ENCODE measurements around the gene PHF21A. TPM values are rescaled to one million over a fixed set of nuclear protein-coding genes. Genes with fewer than 3 reads are reported as not detected.
A peak's percentile ranks its signal among the peaks of the same experiment; 100 is the strongest.
"Not testable (repeated sequence)": the region's sequence is repeated elsewhere in the genome, so short reads cannot be mapped to it uniquely, and the experiment has no call there.

Gene PHF21A
- total RNA-seq, 1 experiment from 2014 or later, result 29.4 TPM

GRCh38 chr11:46118702-46119351 lies 2.4 kb downstream of the PHF21A start:
- Mint-ChIP-seq H3K4me1 (peaks cover 36% of the 10 kb centered on the region), H3K4me3 (peak overlapping the region; percentile 96), H3K36me3 (no peaks in the 10 kb centered on the region), H3K27ac (peak overlapping the region; percentile 84), H3K9me3 (no peaks in the 10 kb centered on the region), H3K27me3 (ENCODE audit: low read depth) (no peaks in the 10 kb centered on the region)
- CTCF ChIA-PET, result interaction anchor here (0.7 to 1.8 kb wide), 4 partner anchors 15 to 1442 kb away, joined by 3 to 9 read pairs (median 7); no protein-coding TSS in a partner anchor
- no peak for DNase-seq (ENCODE audit: low spot score)
- no peak for ATAC-seq
- POLR2A ChIA-PET, result no interaction called here
- TF ChIP-seq NFYB (CRISPR knock-in tag; conservative IDR thresholded peaks at IDR 0.05; ENCODE audit: low read depth) (no peak), NR2C2 (CRISPR knock-in tag; IDR thresholded peaks at IDR 0.05) (no peak), PRRX2 (CRISPR knock-in tag; IDR thresholded peaks at IDR 0.05) (no peak), ZNF219 (CRISPR knock-in tag; IDR thresholded peaks at IDR 0.05; ENCODE audit: borderline replicate concordance) (no peak), ZNF512 (CRISPR knock-in tag; IDR thresholded peaks at IDR 0.05; ENCODE audit: borderline replicate concordance) (no peak), ESRRA (CRISPR knock-in tag; IDR thresholded peaks at IDR 0.05; ENCODE audit: borderline replicate concordance) (no peak), ZNF317 (CRISPR knock-in tag; IDR thresholded peaks at IDR 0.05; ENCODE audit: borderline replicate concordance, low read depth) (no peak), ETV6 (CRISPR knock-in tag; IDR thresholded peaks at IDR 0.05) (no peak), ZNF138 (CRISPR knock-in tag; conservative IDR thresholded peaks at IDR 0.05) (no peak), ZNF671 (CRISPR knock-in tag; IDR thresholded peaks at IDR 0.05) (no peak), CBFB (CRISPR knock-in tag; IDR thresholded peaks at IDR 0.05; ENCODE audit: low read depth) (no peak), ZNF232 (CRISPR knock-in tag; IDR thresholded peaks at IDR 0.05) (no peak), SMAD3 (CRISPR knock-in tag; IDR thresholded peaks at IDR 0.05; ENCODE audit: borderline replicate concordance) (no peak), FOXP1 (CRISPR knock-in tag; IDR thresholded peaks at IDR 0.05; ENCODE audit: borderline replicate concordance) (no peak)
- TF ChIP-seq, protein P1, sequence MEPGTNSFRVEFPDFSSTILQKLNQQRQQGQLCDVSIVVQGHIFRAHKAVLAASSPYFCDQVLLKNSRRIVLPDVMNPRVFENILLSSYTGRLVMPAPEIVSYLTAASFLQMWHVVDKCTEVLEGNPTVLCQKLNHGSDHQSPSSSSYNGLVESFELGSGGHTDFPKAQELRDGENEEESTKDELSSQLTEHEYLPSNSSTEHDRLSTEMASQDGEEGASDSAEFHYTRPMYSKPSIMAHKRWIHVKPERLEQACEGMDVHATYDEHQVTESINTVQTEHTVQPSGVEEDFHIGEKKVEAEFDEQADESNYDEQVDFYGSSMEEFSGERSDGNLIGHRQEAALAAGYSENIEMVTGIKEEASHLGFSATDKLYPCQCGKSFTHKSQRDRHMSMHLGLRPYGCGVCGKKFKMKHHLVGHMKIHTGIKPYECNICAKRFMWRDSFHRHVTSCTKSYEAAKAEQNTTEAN (CRISPR knock-in tag; IDR thresholded peaks at IDR 0.05), result no peak
- TF ChIP-seq, protein P2, sequence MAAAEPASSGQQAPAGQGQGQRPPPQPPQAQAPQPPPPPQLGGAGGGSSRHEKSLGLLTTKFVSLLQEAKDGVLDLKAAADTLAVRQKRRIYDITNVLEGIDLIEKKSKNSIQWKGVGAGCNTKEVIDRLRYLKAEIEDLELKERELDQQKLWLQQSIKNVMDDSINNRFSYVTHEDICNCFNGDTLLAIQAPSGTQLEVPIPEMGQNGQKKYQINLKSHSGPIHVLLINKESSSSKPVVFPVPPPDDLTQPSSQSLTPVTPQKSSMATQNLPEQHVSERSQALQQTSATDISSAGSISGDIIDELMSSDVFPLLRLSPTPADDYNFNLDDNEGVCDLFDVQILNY (CRISPR knock-in tag; IDR thresholded peaks at IDR 0.05), result no peak

DNA sequence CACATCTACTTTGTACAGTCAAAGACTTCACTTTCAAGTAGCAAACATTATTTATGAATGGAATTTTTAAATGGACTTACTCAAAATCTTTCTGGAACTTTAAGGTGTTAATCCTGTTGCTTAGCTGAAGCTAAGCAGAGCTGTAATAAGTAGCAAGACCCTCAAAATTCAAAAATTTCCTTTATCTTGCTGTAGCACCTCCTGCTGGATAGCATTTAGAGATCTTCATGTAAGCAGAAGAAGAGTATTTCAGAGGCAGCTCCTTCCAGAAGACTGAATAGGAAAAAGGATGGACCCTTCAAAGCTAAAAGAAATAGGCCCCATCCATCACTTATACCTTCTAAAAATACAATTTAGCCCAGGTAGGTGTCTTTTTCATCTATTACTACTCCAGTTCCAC lies 3.4 kb downstream of the PHF21A start:
- Mint-ChIP-seq H3K27me3 (ENCODE audit: low read depth) (no peaks in the 10 kb centered on the region), H3K27ac (no peak overlapping the region), H3K36me3 (no peaks in the 10 kb centered on the region), H3K4me1 (peaks cover 34% of the 10 kb centered on the region), H3K4me3 (peak overlapping the region; percentile 96), H3K9me3 (no peaks in the 10 kb centered on the region)
- POLR2A ChIA-PET, result no interaction called here
- ATAC-seq (no peak), DNase-seq (ENCODE audit: low spot score) (no peak)
- CTCF ChIA-PET, result interaction anchor here (0.5 to 1.8 kb wide), 17 partner anchors 8 to 249 kb away, joined by 3 to 9 read pairs (median 3); partner anchors contain the start of gene LARGE2
- TF ChIP-seq NFYB (CRISPR knock-in tag; conservative IDR thresholded peaks at IDR 0.05; ENCODE audit: low read depth) (no peak), ESRRA (CRISPR knock-in tag; IDR thresholded peaks at IDR 0.05; ENCODE audit: borderline replicate concordance) (no peak)

DNA sequence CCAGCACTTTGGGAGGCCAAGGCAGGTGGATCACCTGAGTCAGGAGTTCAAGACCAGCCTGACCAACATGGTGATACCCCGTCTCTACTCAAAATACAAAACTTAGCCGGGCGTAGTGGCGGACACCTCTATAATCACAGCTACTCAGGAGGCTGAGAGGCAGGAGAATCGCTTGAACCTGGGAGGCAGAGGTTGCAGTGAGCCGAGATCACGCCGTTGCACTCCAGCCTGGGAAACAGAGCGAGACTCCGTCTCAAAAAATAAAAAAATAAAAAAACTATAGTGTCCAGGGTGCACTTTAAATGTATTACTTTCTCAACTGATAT lies 4.6 kb downstream of the PHF21A start:
- CTCF ChIA-PET, result interaction anchor here (0.7 to 1.7 kb wide), 2 partner anchors 32 to 110 kb away, joined by 3 to 6 read pairs; no protein-coding TSS in a partner anchor
- H3K4me3 Mint-ChIP-seq; DNase-seq (ENCODE audit: low spot score); H3K27ac Mint-ChIP-seq; POLR2A ChIA-PET; ATAC-seq; H3K36me3 Mint-ChIP-seq; H3K9me3 Mint-ChIP-seq; H3K27me3 Mint-ChIP-seq (ENCODE audit: low read depth): not testable (repeated sequence)
- peaks cover 34% of the 10 kb centered on the region for H3K4me1 Mint-ChIP-seq

Data from WTC11 (cell line).